H9 (cell line): ENCODE measurements around the gene ENTREP3. TPM values are rescaled to one million over a fixed set of nuclear protein-coding genes. Genes with fewer than 3 reads are reported as not detected.

Experiments
- DNase-seq: peaks from one replicate; pipeline ENCODE4 v3.0.0-alpha.2; 2017
- H2AFZ ChIP-seq: one replicate; pipeline ENCODE4 v1.6.1; 2013; ENCODE audit warnings: mild to moderate bottlenecking, low read length, control low read depth, moderate library complexity
- H2AK5ac ChIP-seq: 2 replicates; pipeline ENCODE4 v1.6.1; 2013; ENCODE audit warnings: low read length, control low read depth, mixed read lengths; ENCODE audit not compliant: insufficient read length
- H2BK120ac ChIP-seq: one replicate; pipeline ENCODE4 v1.6.1; 2013; ENCODE audit warnings: low read depth, mild to moderate bottlenecking, low read length, control low read depth, inconsistent platforms; ENCODE audit not compliant: poor library complexity, severe bottlenecking
- H2BK12ac ChIP-seq: 2 replicates; pipeline ENCODE4 v1.6.1; 2013; ENCODE audit warnings: low read length, control low read depth, mixed read lengths, low read depth; ENCODE audit not compliant: insufficient read length
- H2BK15ac ChIP-seq: 2 replicates; pipeline ENCODE4 v1.6.1; 2013; ENCODE audit warnings: low read depth, low read length, control low read depth
- H2BK20ac ChIP-seq: one replicate; pipeline ENCODE4 v1.6.1; 2013; ENCODE audit warnings: low read depth, mild to moderate bottlenecking, low read length, control low read depth, inconsistent platforms; ENCODE audit not compliant: poor library complexity, severe bottlenecking
- H2BK5ac ChIP-seq: 2 replicates; pipeline ENCODE4 v1.6.1; 2013; ENCODE audit warnings: low read length, control low read depth, mixed read lengths; ENCODE audit not compliant: insufficient read length
- H3K14ac ChIP-seq: 2 replicates; pipeline ENCODE4 v1.6.1; 2013; ENCODE audit warnings: low read length, control low read depth; ENCODE audit not compliant: insufficient read depth
- H3K18ac ChIP-seq: 2 replicates; pipeline ENCODE4 v1.6.1; 2013; ENCODE audit warnings: low read depth, mild to moderate bottlenecking, mixed read lengths, low read length, control low read depth; ENCODE audit not compliant: insufficient read length
- H3K23ac ChIP-seq: 2 replicates; pipeline ENCODE4 v1.6.1; 2013; ENCODE audit warnings: low read length, control low read depth, mixed read lengths, low read depth; ENCODE audit not compliant: insufficient read length
- H3K23me2 ChIP-seq: 2 replicates; pipeline ENCODE4 v1.6.1; 2013; ENCODE audit warnings: low read depth, mild to moderate bottlenecking, mixed read lengths, low read length, control low read depth; ENCODE audit not compliant: insufficient read length, poor library complexity, severe bottlenecking
- H3K27ac ChIP-seq: 2 replicates; pipeline ENCODE4 v1.5.1; 2013; ENCODE audit warnings: low read length, control low read depth, mixed read lengths, low read depth; ENCODE audit not compliant: insufficient read length
- H3K27me3 ChIP-seq: 2 replicates; pipeline ENCODE4 v1.6.1; 2013; ENCODE audit warnings: low read length, control low read depth, inconsistent platforms; ENCODE audit not compliant: insufficient read depth
- H3K4ac ChIP-seq: 2 replicates; pipeline ENCODE4 v1.6.1; 2013; ENCODE audit warnings: low read depth, mild to moderate bottlenecking, control low read depth, inconsistent platforms, low read length, moderate library complexity
- H3K4me1 ChIP-seq: 2 replicates; pipeline ENCODE4 v1.6.1; 2013; ENCODE audit warnings: low read length, control low read depth, inconsistent platforms; ENCODE audit not compliant: insufficient read depth
- H3K4me2 ChIP-seq: 2 replicates; pipeline ENCODE4 v1.6.1; 2013; ENCODE audit warnings: low read length, control low read depth, mixed read lengths; ENCODE audit not compliant: insufficient read length, insufficient read depth
- H3K56ac ChIP-seq: 2 replicates; pipeline ENCODE4 v1.6.1; 2013; ENCODE audit warnings: low read depth, mild to moderate bottlenecking, mixed read lengths, low read length, control low read depth; ENCODE audit not compliant: insufficient read length
- H3K79me1 ChIP-seq: 2 replicates; pipeline ENCODE4 v1.6.1; 2013; ENCODE audit warnings: low read depth, mild to moderate bottlenecking, moderate library complexity, low read length, control low read depth, inconsistent platforms; ENCODE audit not compliant: insufficient read depth, poor library complexity, severe bottlenecking
- H3K79me2 ChIP-seq: 2 replicates; pipeline ENCODE4 v1.6.1; 2013; ENCODE audit warnings: low read length, control low read depth, inconsistent platforms; ENCODE audit not compliant: insufficient read depth
- H3K9ac ChIP-seq: 2 replicates; pipeline ENCODE4 v1.6.1; 2013; ENCODE audit warnings: low read length, control low read depth, mixed read lengths; ENCODE audit not compliant: insufficient read length; ENCODE audit errors: extremely low read depth
- H3K9me3 ChIP-seq: one replicate; pipeline ENCODE4 v1.6.1; 2013; ENCODE audit warnings: low read depth, low read length, inconsistent platforms; ENCODE audit not compliant: control insufficient read depth
- H3T11ph ChIP-seq: one replicate; pipeline ENCODE4 v1.6.1; 2013; ENCODE audit warnings: mild to moderate bottlenecking, low read length, control low read depth, inconsistent platforms
- H4K20me1 ChIP-seq: one replicate; pipeline ENCODE4 v1.6.1; 2013; ENCODE audit not compliant: control insufficient read depth, insufficient read length, insufficient read depth
- H4K5ac ChIP-seq: 2 replicates; pipeline ENCODE4 v1.6.1; 2013; ENCODE audit warnings: low read depth, mild to moderate bottlenecking, mixed read lengths, low read length, control low read depth; ENCODE audit not compliant: insufficient read length
- H4K8ac ChIP-seq: replicated peaks from 2 replicates; pipeline ENCODE4 v1.6.1; 2013; ENCODE audit warnings: low read length, control low read depth, mixed read lengths, low read depth; ENCODE audit not compliant: insufficient read length
- H4K91ac ChIP-seq: 2 replicates; pipeline ENCODE4 v1.6.1; 2013; ENCODE audit warnings: low read depth, mild to moderate bottlenecking, moderate library complexity, mixed read lengths, low read length, control low read depth; ENCODE audit not compliant: insufficient read length
- H3K27ac Mint-ChIP-seq, 3 experiments: 2 replicates in 2 of 3; 3 replicates in 1 of 3; pipeline ENCODE4 v1.8.0; 2020 to 2021; ENCODE audit warnings: mixed read lengths in 3 of 3, mild to moderate bottlenecking in 1 of 3, moderate library complexity in 1 of 3
- H3K27me3 Mint-ChIP-seq: 2 replicates; pipeline ENCODE4 v1.8.0; 2021; ENCODE audit warnings: low read depth, mild to moderate bottlenecking, moderate library complexity, mixed read lengths
- H3K36me3 Mint-ChIP-seq, 3 experiments: 2 replicates in 2 of 3; 3 replicates in 1 of 3; pipeline ENCODE4 v1.8.0; 2020 to 2021; ENCODE audit warnings: low read depth in 3 of 3, mixed read lengths in 3 of 3; ENCODE audit not compliant: insufficient read depth in 1 of 3
- H3K4me1 Mint-ChIP-seq, 2 experiments: 2 replicates each; pipeline ENCODE4 v1.8.0; 2020; ENCODE audit warnings: mixed read lengths in 2 of 2
- H3K4me3 Mint-ChIP-seq, 2 experiments: 2 replicates in 1 of 2; 3 replicates in 1 of 2; pipeline ENCODE4 v1.8.0; 2020 to 2021; ENCODE audit warnings: mild to moderate bottlenecking in 2 of 2, mixed read lengths in 2 of 2, moderate library complexity in 1 of 2
- H3K9me3 Mint-ChIP-seq, 2 experiments: 2 replicates in 1 of 2; 3 replicates in 1 of 2; pipeline ENCODE4 v1.8.0; 2020; ENCODE audit warnings: mild to moderate bottlenecking in 2 of 2, mixed read lengths in 2 of 2, moderate library complexity in 1 of 2
- CTCF ChIP-seq: fragments of 200-600 bp; sonication (generic); conservative IDR thresholded peaks from 3 replicates; pipeline ENCODE4 v1.8.0; 2021; ENCODE audit warnings: antibody characterized with exemption, mild to moderate bottlenecking
- WGBS: extraction: QIAGEN DNeasy Blood & Tissue Kit; methylation state at CpG from one replicate; pipeline ENCODE4 v1.1.7; 2013; ENCODE audit warnings: missing lambda C conversion rate, low lambda C conversion rate, mixed read lengths; ENCODE audit not compliant: insufficient read length; ENCODE audit errors: extremely low coverage; 5-methylcytosine and 5-hydroxymethylcytosine counted together
- total RNA-seq: library from RNA; stranded (reverse); gene quantifications from 2 replicates; pipeline ENCODE4 v1.2.1, GENCODE V29; 2021

Gene ENTREP3
- total RNA-seq, 1 experiment from 2014 or later: 41.0 TPM

GRCh38 chr1:155206891-155207805, 48.1 kb downstream of the ENTREP3 start:
- H2BK15ac ChIP-seq: no peak overlapping the region
- no peak overlapping the region for H3K4ac ChIP-seq
- peak; percentile 86 for TF ChIP-seq CTCF
- peak; percentile 87 for DNase-seq
- H2BK20ac ChIP-seq: no peak overlapping the region
- H3T11ph ChIP-seq: no peak overlapping the region
- no peak overlapping the region for H2BK12ac ChIP-seq
- H4K91ac ChIP-seq: no peak overlapping the region
- H3K79me1 ChIP-seq: no peaks in the 10 kb centered on the region
- peak overlapping the region; percentile 89 for H3K4me2 ChIP-seq
- peak overlapping the region; percentile 66 to 92 (median 91) for H3K27ac Mint-ChIP-seq
- no peaks in the 10 kb centered on the region for H3K9me3 ChIP-seq
- peaks cover 6% of the 10 kb centered on the region for H3K23me2 ChIP-seq
- no peak overlapping the region for H3K56ac ChIP-seq
- no peaks in the 10 kb centered on the region for H3K27me3 ChIP-seq
- peak overlapping the region; percentile 53 for H3K9ac ChIP-seq
- peak overlapping the region; percentile 89 to 92 for H3K4me3 Mint-ChIP-seq
- no peak overlapping the region for H4K8ac ChIP-seq
- H2AFZ ChIP-seq: no peak overlapping the region
- peaks cover 30 to 31% of the 10 kb centered on the region in 2 experiments for H3K4me1 Mint-ChIP-seq
- H4K20me1 ChIP-seq: peaks cover 2% of the 10 kb centered on the region
- H3K79me2 ChIP-seq: no peaks in the 10 kb centered on the region
- H3K27me3 Mint-ChIP-seq: peaks cover 14% of the 10 kb centered on the region
- no peaks in the 10 kb centered on the region for H3K9me3 Mint-ChIP-seq
- peaks cover 2% of the 10 kb centered on the region; the same call in 1 of the 2 replicates for H3K4me1 ChIP-seq
- no peak overlapping the region for H2BK120ac ChIP-seq
- H2AK5ac ChIP-seq: no peak overlapping the region
- peak overlapping the region; percentile 74 for H3K18ac ChIP-seq
- no peak overlapping the region for H2BK5ac ChIP-seq
- peaks cover 7 to 39% (median 38%) of the 10 kb centered on the region in 3 experiments; a peak in 6 of 7 replicates for H3K36me3 Mint-ChIP-seq
- H3K23ac ChIP-seq: no peak overlapping the region
- no peak overlapping the region for H4K5ac ChIP-seq
- no peak overlapping the region for H3K27ac ChIP-seq
- WGBS: no CpG with 5 or more reads among the region's 13 CpGs
- H3K14ac ChIP-seq: peak overlapping the region; percentile 51; the same call in 1 of the 2 replicates
